HepG2 (cell line): Measurements from ENCODE around the gene NEK11. TPM values are rescaled to one million over a fixed set of nuclear protein-coding genes. Genes with fewer than 3 reads are reported as not detected.

Experiments used
- ATAC-seq: fragments of 200-7000 bp; cut with Tn5 transposase; 3 replicates; pipeline ENCODE4 v1.9.1; 2020; ENCODE audit warnings: mild to moderate bottlenecking, moderate library complexity
- BruUV-seq: library from RNA; stranded (reverse); fragments of 400-500 nt; replicated peaks from 2 replicates; lab custom pipeline; 2021; lab: Mats Ljungman, UMichigan
- CTCF ChIA-PET: fragments of 300-600 bp; formaldehyde crosslinking; extraction: SDS; loops from one replicate; lab custom pipeline; 2021; ENCODE audit warnings: low total read pairs, inconsistent platforms, low intra/inter-chr PET ratio; lab: Yijun Ruan, JAX
- POLR2A ChIA-PET: fragments of 350-600 bp; sonication (Branson Sonifier 250); formaldehyde crosslinking; loops from one replicate; lab custom pipeline; 2020; ENCODE audit warnings: antibody characterized with exemption, inconsistent platforms; lab: Yijun Ruan, JAX
- DNase-seq: peaks from one replicate; pipeline ENCODE4 v3.0.0-alpha.2; 2015; ENCODE audit warnings: low spot score
- FAIRE-seq: peaks from 3 replicates; lab custom pipeline; 2011; peaks lifted over from hg19 to GRCh38; lab: Jason Lieb, UNC
- H2AFZ ChIP-seq: one replicate; pipeline ENCODE4 v1.6.1; 2011; ENCODE audit warnings: low read length, inconsistent platforms
- H3K27ac ChIP-seq: fragments of 300-600 bp; 3 replicates; pipeline ENCODE4 v1.8.0; 2011; ENCODE audit warnings: mixed run types, mild to moderate bottlenecking, mixed read lengths, low read length, inconsistent platforms; ENCODE audit not compliant: insufficient read depth; ENCODE audit errors: extremely low read length
- H3K27me3 ChIP-seq, 2 experiments: fragments of 200-600 bp in 1 of 2; 2 replicates in 1 of 2; 3 replicates in 1 of 2; pipeline versions ENCODE4 v1.6.0 to v1.8.0; 2011; ENCODE audit warnings: low read length in 2 of 2, mild to moderate bottlenecking in 2 of 2, moderate library complexity in 2 of 2, inconsistent platforms in 1 of 2; ENCODE audit not compliant: insufficient read depth in 2 of 2, control insufficient read depth in 1 of 2
- H3K36me3 ChIP-seq, 2 experiments: fragments of 200-600 bp in 1 of 2; replicated peaks in 1 of 2; 2 replicates in 1 of 2; 3 replicates in 1 of 2; pipeline versions ENCODE4 v1.5.1 to v1.8.0; 2011; ENCODE audit warnings: low read length in 2 of 2, inconsistent platforms in 1 of 2; ENCODE audit not compliant: insufficient read depth in 2 of 2, control insufficient read depth in 1 of 2
- H3K4me1 ChIP-seq: 2 replicates; pipeline ENCODE4 v1.5.1; 2012; ENCODE audit warnings: low read length, inconsistent platforms; ENCODE audit not compliant: insufficient read depth
- H3K4me2 ChIP-seq: 2 replicates; pipeline ENCODE4 v1.6.0; 2011; ENCODE audit warnings: low read depth, low read length, inconsistent platforms
- H3K4me3 ChIP-seq, 3 experiments: fragments of 200-600 bp in 1 of 3; sonication (generic), shearing (Covaris generic) in 1 of 3; replicated peaks in 1 of 3; 2 replicates each; pipeline ENCODE4 v1.5.1; 2011 to 2016; ENCODE audit warnings: low read length in 3 of 3, inconsistent platforms in 2 of 3, low read depth in 2 of 3, mild to moderate bottlenecking in 2 of 3, control low read depth in 1 of 3, mixed read lengths in 1 of 3; ENCODE audit not compliant: insufficient read depth in 1 of 3
- H3K79me2 ChIP-seq: one replicate; pipeline ENCODE4 v1.6.1; 2011; ENCODE audit warnings: low read length, inconsistent platforms; ENCODE audit not compliant: insufficient read depth
- H3K9ac ChIP-seq: 2 replicates; pipeline ENCODE4 v1.6.0; 2011; ENCODE audit warnings: mild to moderate bottlenecking, low read depth, low read length, inconsistent platforms; ENCODE audit not compliant: insufficient read depth
- H3K9me3 ChIP-seq: 2 replicates; pipeline ENCODE4 v1.5.1; 2012; ENCODE audit warnings: mild to moderate bottlenecking, low read length
- H4K20me1 ChIP-seq: 2 replicates; pipeline ENCODE4 v1.6.0; 2011; ENCODE audit warnings: inconsistent platforms, mild to moderate bottlenecking, low read length, moderate library complexity; ENCODE audit not compliant: insufficient read depth
- CHD4 ChIP-seq: fragments of 200-600 bp; sonication (generic); IDR thresholded peaks from 2 replicates; pipeline ENCODE4 v1.7.0; 2017; ENCODE audit warnings: mild to moderate bottlenecking, low read length, borderline replicate concordance
- FOSL1 ChIP-seq: sonication (generic); formaldehyde crosslinking; IDR thresholded peaks from 2 replicates; pipeline ENCODE4 v1.9.0; 2021; ENCODE audit warnings: missing genetic modification reagents, borderline replicate concordance
- HOXA9 ChIP-seq: sonication (generic); formaldehyde crosslinking; IDR thresholded peaks from 2 replicates; pipeline ENCODE4 v1.8.1; 2022; ENCODE audit warnings: missing genetic modification reagents, mild to moderate bottlenecking, moderate library complexity, borderline replicate concordance
- KMT2B ChIP-seq: IDR thresholded peaks from 2 replicates; pipeline ENCODE4 v1.6.1; 2016; ENCODE audit warnings: missing genetic modification reagents, missing compliant biosample characterization
- REL ChIP-seq: sonication (generic); formaldehyde crosslinking; conservative IDR thresholded peaks from 2 replicates; pipeline ENCODE4 v1.8.0; 2022; ENCODE audit warnings: mild to moderate bottlenecking, missing genetic modification reagents, moderate library complexity
- SUZ12 ChIP-seq: fragments of 150-350 bp; IDR thresholded peaks from 2 replicates; pipeline ENCODE4 v1.6.1; 2014; ENCODE audit warnings: low read depth, low read length
- TOE1 ChIP-seq: sonication (generic); formaldehyde crosslinking; IDR thresholded peaks from 2 replicates; pipeline ENCODE4 v1.4.0; 2020; ENCODE audit warnings: mild to moderate bottlenecking, missing genetic modification reagents
- ZBTB7B ChIP-seq: sonication (generic); formaldehyde crosslinking; IDR thresholded peaks from 2 replicates; pipeline ENCODE4 v1.4.0; 2020; ENCODE audit warnings: missing genetic modification reagents
- ZBTB8A ChIP-seq: sonication (generic); formaldehyde crosslinking; IDR thresholded peaks from 2 replicates; pipeline ENCODE4 v1.4.0; 2020; ENCODE audit warnings: mild to moderate bottlenecking, low read depth, missing genetic modification reagents, borderline replicate concordance
- ZFP82 ChIP-seq: sonication (generic); formaldehyde crosslinking; IDR thresholded peaks from 2 replicates; pipeline ENCODE4 v1.5.1; 2020; ENCODE audit warnings: mild to moderate bottlenecking, missing genetic modification reagents, borderline replicate concordance
- ZNF354B ChIP-seq: sonication (generic); formaldehyde crosslinking; IDR thresholded peaks from 2 replicates; pipeline ENCODE4 v1.8.0; 2022; ENCODE audit warnings: mild to moderate bottlenecking, missing genetic modification reagents
- ZNF496 ChIP-seq: sonication (generic); formaldehyde crosslinking; IDR thresholded peaks from 2 replicates; pipeline ENCODE4 v1.8.1; 2023; ENCODE audit warnings: mild to moderate bottlenecking, moderate library complexity, missing genetic modification reagents; ENCODE audit not compliant: insufficient replicate concordance
- ZNF513 ChIP-seq: sonication (generic); formaldehyde crosslinking; conservative IDR thresholded peaks from 2 replicates; pipeline ENCODE4 v1.5.0; 2020; ENCODE audit warnings: missing genetic modification reagents
- ZNF619 ChIP-seq: sonication (generic); formaldehyde crosslinking; IDR thresholded peaks from 2 replicates; pipeline ENCODE4 v1.4.0; 2020; ENCODE audit warnings: mild to moderate bottlenecking, missing genetic modification reagents
- WGBS: methylation state at CpG from one replicate; pipeline ENCODE4 v1.1.6; 2017; ENCODE audit warnings: low lambda C conversion rate; 5-methylcytosine and 5-hydroxymethylcytosine counted together
- in situ Hi-C: cut with HindIII; loops from 2 replicates; pipeline ENCODE4 v1.10.0; 2017; ENCODE audit warnings: low pct_unique_long_range_greater_than_20kb; ENCODE audit not compliant: extremely low pct_ligation_motif_present
- intact Hi-C: fragments of 100-400 bp; cut with micrococcal nuclease; formaldehyde crosslinking; loops from one replicate; pipeline ENCODE4 v1.10.0; 2022; ENCODE audit not compliant: unreplicated experiment
- polyA plus RNA-seq, 8 experiments: library from polyadenylated mRNA; depleted of rRNA in 3 of 8; stranded (reverse) in 7 of 8; unstranded in 1 of 8; fragments of >200 nt; fragmentation: Illumina TruSeq in 4 of 8; extraction: Trizol in 4 of 8; gene quantifications; 2 replicates each; pipeline versions ENCODE4 v1.2.1 to v1.2.3, GENCODE V29; 2011 to 2016; ENCODE audit warnings: low read depth in 4 of 8, missing spikeins in 1 of 8, mixed read lengths in 1 of 8; ENCODE audit not compliant: insufficient read depth in 1 of 8
- total RNA-seq, 5 experiments: library from RNA; depleted of rRNA; stranded (reverse); fragments of >200 nt; fragmentation: Illumina TruSeq; extraction: Trizol; gene quantifications; 2 replicates each; pipeline ENCODE4 v1.2.3, GENCODE V29; 2016; ENCODE audit warnings: low read depth in 1 of 5

NEK11 gene
- total and polyA plus RNA-seq, 2 of the 13 experiments (the other 11 are each of a cell fraction or from before 2014, with no cell fraction given): 0.95 to 2.2 TPM

- H3K27me3 ChIP-seq: no peaks in the 10 kb centered on the region
- H2AFZ ChIP-seq: no peak overlapping the region
- no peak for DNase-seq
- no peak for ATAC-seq
- H3K4me3 ChIP-seq: no peak overlapping the region
- H3K4me2 ChIP-seq: no peak overlapping the region
- no peaks in the 10 kb centered on the region for H3K9me3 ChIP-seq
- no TSS peak for BruUV-seq
- WGBS: 45% methylated on average over 1 of the region's 1 CpG
- H3K4me1 ChIP-seq: no peaks in the 10 kb centered on the region
- no peaks in the 10 kb centered on the region for H3K36me3 ChIP-seq
- in situ Hi-C loops: no loop called here
- no peak overlapping the region for H3K9ac ChIP-seq
- H3K27ac ChIP-seq: no peak overlapping the region
- H4K20me1 ChIP-seq: no peaks in the 10 kb centered on the region
- FAIRE-seq: no peak
- POLR2A ChIA-PET: no interaction called here
- no peaks in the 10 kb centered on the region for H3K79me2 ChIP-seq
- intact Hi-C loops: no loop called here
- TF ChIP-seq REL (CRISPR knock-in tag) (no peak), SUZ12 (no peak), ZFP82 (no peak), TOE1 (CRISPR knock-in tag) (no peak), KMT2B (CRISPR knock-in tag) (no peak), ZBTB7B (CRISPR knock-in tag) (no peak), HOXA9 (CRISPR knock-in tag) (no peak), FOSL1 (CRISPR knock-in tag) (no peak), ZNF496 (CRISPR knock-in tag) (no peak), ZNF513 (no peak), CHD4 (no peak), ZNF354B (CRISPR knock-in tag) (no peak), ZBTB8A (CRISPR knock-in tag) (no peak), ZNF619 (CRISPR knock-in tag) (no peak)
- CTCF ChIA-PET: no interaction called here
Observed at GRCh38 chr3:131167867-131168266, 141.2 kb downstream of the NEK11 start.
